HG02885 (cell line): ENCODE measurements around the gene LLGL2.

Experiments used
- ATAC-seq: cut with Tn5 transposase; IDR thresholded peaks from one replicate; pipeline ENCODE4 v1.9.1; 2021; ENCODE audit warnings: mild to moderate bottlenecking; ENCODE audit not compliant: unreplicated experiment, poor library complexity

Gene LLGL2

GRCh38 chr17:75491680-75492079, 33.8 kb upstream of the LLGL2 start:
- no peak for ATAC-seq

GRCh38 chr17:75492555-75493168, 32.8 kb upstream of the LLGL2 start:
- no peak for ATAC-seq

GRCh38 chr17:75493476-75494129, 31.9 kb upstream of the LLGL2 start:
- no peak for ATAC-seq

GRCh38 chr17:75494326-75494877, 31.1 kb upstream of the LLGL2 start:
- ATAC-seq: no peak

- no peak for ATAC-seq
Measured at GRCh38 chr17:75496005-75496404, 29.5 kb upstream of the LLGL2 start.

- ATAC-seq: no peak
Measured at GRCh38 chr17:75498039-75498725, 27.3 kb upstream of the LLGL2 start.

GRCh38 chr17:75498726-75499213, 26.7 kb upstream of the LLGL2 start:
- no peak for ATAC-seq

- no peak for ATAC-seq
Measured at GRCh38 chr17:75499313-75500022, 26.0 kb upstream of the LLGL2 start.

- no peak for ATAC-seq
Measured at GRCh38 chr17:75500419-75501216, 24.9 kb upstream of the LLGL2 start.

- no peak for ATAC-seq
Measured at GRCh38 chr17:75501378-75502071, 24.0 kb upstream of the LLGL2 start.

GRCh38 chr17:75502072-75502720, 23.3 kb upstream of the LLGL2 start:
- no peak for ATAC-seq

- no peak for ATAC-seq
Measured at GRCh38 chr17:75502721-75503329, 22.7 kb upstream of the LLGL2 start.

- ATAC-seq: no peak
Measured at GRCh38 chr17:75503337-75503950, 22.1 kb upstream of the LLGL2 start.

- ATAC-seq: no peak
Measured at GRCh38 chr17:75503976-75504346, 21.5 kb upstream of the LLGL2 start.

GRCh38 chr17:75504347-75505151, 20.9 kb upstream of the LLGL2 start:
- no peak for ATAC-seq

GRCh38 chr17:75505152-75505409, 20.4 kb upstream of the LLGL2 start:
- no peak for ATAC-seq

GRCh38 chr17:75505640-75506039, 19.9 kb upstream of the LLGL2 start:
- ATAC-seq: no peak
